NCI-H345 treated with DMSO at 0.1 percent for 48 hours (cell line): ENCODE measurements around the gene TNK2.

Source experiments
- DNase-seq: peaks from one replicate; lab custom pipeline; 2025; ENCODE audit not compliant: unreplicated experiment; lab: John Stamatoyannopoulos, UW

TNK2 gene

DNA sequence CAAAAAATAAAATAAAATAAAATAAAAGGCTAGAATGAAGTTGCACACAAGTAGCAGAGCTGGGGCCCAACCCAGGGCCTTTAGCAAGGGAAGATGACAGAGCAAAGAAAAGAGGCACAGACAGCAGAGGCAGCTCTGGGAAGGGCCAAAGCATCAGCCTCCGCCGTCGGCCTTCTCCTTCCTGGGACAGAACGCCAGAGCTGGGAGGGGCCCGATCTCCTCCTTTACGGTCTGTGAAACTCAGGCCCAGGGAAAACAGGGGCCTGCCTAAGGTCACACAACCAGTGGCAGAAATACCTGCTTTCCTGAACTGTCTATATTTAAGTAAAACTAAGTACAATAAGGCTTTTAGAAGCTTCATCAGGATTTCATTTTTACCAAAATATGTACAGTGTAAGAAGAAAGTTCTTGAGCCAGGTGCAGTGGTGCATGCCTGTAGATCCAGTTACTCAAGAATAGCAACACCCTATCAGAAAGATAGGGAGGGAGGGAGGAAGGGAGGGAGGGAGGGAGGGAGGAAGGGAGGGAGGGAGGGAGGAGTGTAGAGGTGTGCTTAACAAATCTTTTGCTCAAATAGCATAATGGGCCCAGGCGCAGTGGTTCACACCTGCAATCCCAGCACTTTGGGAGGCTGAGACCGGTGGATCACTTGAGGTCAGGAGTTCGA, 53.6 kb downstream of the TNK2 start:
- DNase-seq: no peak

DNA sequence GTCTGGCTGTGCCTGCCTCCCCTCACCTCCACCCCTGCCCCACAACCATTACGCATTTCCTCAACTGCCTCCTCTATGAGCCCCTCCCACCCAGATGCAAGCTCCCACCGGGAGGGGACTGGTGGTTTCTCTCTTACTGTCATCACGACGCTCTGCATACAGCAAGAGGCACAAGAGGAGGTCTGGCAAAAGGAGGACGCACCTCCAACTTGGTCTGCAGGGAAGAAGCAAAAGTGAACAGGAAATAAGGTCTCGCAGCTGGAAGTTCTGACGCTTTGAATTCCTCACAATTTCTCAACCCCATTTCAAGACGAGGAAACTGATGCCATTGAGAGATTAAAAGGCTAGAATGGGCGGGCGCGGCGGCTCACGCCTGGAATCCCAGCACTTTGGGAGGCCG, 54.4 kb downstream of the TNK2 start:
- no peak for DNase-seq

- no peak for DNase-seq
Measured at GRCh38 chr3:195853036-195853435, 55.3 kb downstream of the TNK2 start.

- DNase-seq: peak; percentile 93
Measured at GRCh38 chr3:195850857-195851543, 57.4 kb downstream of the TNK2 start.

GRCh38 chr3:195849322-195850074, 58.9 kb downstream of the TNK2 start:
- DNase-seq: no peak

GRCh38 chr3:195847055-195847950, 61.0 kb downstream of the TNK2 start:
- no peak for DNase-seq

DNA sequence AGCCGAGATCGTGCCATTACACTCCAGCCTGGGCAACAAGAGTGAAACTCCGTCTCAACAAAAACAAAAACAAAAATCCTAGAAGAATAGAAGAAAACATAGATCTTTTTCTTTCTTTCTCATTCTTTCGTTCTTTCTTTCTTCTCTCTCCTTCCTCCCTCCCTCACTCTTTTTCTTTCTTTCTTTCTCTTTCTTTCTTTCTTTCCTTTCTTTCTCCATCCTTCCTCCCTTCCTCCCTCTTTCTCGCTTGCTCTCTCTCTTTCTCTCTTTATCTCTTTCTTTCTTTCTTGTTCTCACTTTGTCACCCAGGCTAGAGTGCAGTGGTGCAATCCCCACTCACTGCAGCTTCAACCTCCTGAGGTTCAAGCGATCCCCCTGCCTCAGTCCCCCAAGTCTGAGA, 62.9 kb downstream of the TNK2 start:
- no peak for DNase-seq

DNA sequence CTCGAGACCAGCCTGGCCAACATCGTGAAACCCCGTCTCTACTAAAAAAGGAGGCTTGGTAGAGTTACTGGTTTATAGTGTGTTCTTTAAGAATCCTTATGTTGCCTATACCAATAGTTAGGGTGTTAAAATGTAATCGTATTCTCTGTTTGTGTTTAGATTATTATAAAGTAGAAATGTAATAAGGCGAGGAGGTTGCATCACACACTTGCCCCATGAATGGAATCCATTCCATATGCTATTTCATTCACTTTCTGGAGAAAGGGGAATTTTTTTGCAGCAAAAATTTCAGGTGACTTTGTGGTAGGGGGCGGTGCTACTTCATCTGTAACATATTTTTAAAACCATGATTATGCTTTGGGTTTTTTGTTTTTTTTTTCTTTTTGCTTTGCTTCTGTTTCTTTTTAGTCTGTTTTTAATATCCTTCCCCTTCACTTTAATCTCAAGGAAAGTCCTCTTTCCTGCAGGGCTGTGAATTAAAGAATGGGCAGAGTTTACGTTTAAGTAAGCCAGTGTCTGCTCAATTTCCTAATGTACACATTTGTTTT, 63.6 kb downstream of the TNK2 start:
- DNase-seq: no peak

- no peak for DNase-seq
Measured at GRCh38 chr3:195839260-195840010, 68.9 kb downstream of the TNK2 start.

GRCh38 chr3:195838714-195839113, 69.6 kb downstream of the TNK2 start:
- no peak for DNase-seq

DNA sequence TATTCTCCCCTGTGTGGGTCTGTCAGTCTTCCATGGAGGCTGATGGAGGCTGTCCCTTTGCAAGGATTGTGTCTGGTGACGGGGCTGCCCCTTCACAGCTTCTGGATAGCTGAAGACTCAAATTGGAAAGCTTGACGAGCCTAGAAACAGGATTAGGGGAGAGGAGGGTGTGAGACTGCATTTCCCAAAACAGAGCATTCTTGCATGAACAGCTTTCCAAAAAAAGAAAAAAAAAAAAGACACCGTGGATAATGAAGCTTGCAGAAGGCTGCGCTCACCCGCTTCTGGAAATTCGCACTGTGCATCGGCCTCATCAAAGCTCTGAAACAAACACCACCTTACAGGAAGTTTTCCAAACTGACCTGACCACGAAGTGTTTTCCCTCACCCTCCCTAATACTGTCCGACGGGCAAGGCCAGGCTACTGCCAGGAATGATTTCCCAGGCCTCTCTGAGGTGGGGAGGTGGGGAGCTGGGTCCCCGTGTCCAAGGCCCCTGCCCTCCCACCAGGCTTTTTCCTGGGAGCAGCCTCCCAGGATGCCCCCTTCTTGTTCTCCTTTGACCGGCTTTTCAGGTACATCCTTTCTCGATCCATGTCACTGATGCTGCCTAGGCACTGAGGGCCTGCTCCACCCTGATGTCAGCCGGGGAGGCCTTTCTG, 71.7 kb downstream of the TNK2 start:
- no peak for DNase-seq

GRCh38 chr3:195835791-195836190, 72.6 kb downstream of the TNK2 start:
- no peak for DNase-seq

- DNase-seq: no peak
Measured at GRCh38 chr3:195834675-195835583, 73.4 kb downstream of the TNK2 start.

DNA sequence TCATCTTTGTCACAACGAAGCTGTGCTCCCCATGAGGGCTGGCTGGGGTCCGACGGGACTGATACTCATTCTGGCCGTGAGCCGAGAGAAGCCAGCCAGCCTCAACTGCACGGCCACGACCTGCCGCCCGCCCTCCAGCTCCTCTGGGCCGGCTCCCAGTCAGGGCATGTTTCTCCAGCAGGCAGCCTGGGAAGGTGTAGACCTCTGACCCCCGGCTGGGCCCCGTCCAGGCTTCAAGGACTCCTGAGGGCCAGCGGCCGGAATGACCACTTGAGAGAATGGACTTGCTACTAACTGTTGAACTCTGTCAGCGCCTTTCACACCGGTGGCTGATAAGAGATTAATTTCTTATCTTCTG, 78.5 kb downstream of the TNK2 start:
- no peak for DNase-seq

DNA sequence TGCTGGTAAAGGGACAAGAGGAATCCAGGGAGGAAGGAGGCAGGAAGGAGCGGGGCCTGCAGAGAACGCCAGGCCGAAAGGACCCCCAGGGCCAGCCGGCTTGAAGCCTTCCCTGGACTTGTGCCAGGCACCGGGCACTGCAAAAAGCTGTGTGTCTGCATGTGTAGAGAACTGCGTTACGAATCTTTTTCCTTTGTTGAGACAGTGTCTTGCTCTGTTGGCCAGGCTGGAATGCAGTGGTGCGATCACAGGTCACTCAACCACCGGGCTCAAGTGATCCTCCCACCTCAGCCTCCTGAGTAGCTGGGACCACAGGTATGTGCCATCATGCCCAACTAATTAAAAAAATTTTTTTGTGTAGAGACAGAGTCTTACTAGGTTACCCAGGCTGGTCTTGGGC, 79.6 kb downstream of the TNK2 start:
- DNase-seq: no peak

GRCh38 chr3:195825857-195826804, 82.2 kb downstream of the TNK2 start:
- no peak for DNase-seq

- no peak for DNase-seq
Measured at GRCh38 chr3:195825191-195825588, 83.2 kb downstream of the TNK2 start.
